Measurements from ENCODE around the gene ACTL6A. TPM values are rescaled to one million over a fixed set of nuclear protein-coding genes. Genes with fewer than 3 reads are reported as not detected.

Gene ACTL6A
- total RNA-seq, 6 experiments from 2014 or later: 39.6 to 64.6 (median 59.4) TPM

GRCh38 chr3:179615458-179616173 lies 52.9 kb downstream of the ACTL6A start:
- Mint-ChIP-seq H3K27me3 (ENCODE audit: insufficient read depth) (no peaks in the 10 kb centered on the region), H3K27ac (no peak overlapping the region), H3K4me3 (no peak overlapping the region), H3K4me1 (ENCODE audit: low read depth) (peaks cover 28% of the 10 kb centered on the region), H3K9me3 (no peaks in the 10 kb centered on the region), H3K36me3 (ENCODE audit: low read depth) (peaks cover 31% of the 10 kb centered on the region)
- no peak for DNase-seq
- no peak for TF ChIP-seq CTCF (IDR thresholded peaks at IDR 0.05)

- H3K27ac Mint-ChIP-seq: no peak overlapping the region
These were observed 59.3 kb downstream of the ACTL6A start for GRCh38 chr3:179622023-179622422.

GRCh38 chr3:179624451-179624850 lies 61.7 kb downstream of the ACTL6A start:
- Mint-ChIP-seq H3K4me1 (ENCODE audit: low read depth) (peaks cover 14% of the 10 kb centered on the region), H3K9me3 (no peaks in the 10 kb centered on the region), H3K27ac (peak overlapping the region; percentile 36; the same call in 1 of the 2 replicates), H3K36me3 (ENCODE audit: low read depth) (peaks cover 38% of the 10 kb centered on the region), H3K4me3 (no peak overlapping the region), H3K27me3 (ENCODE audit: insufficient read depth) (no peaks in the 10 kb centered on the region)
- peak; percentile 53 for DNase-seq
- no peak for TF ChIP-seq CTCF (IDR thresholded peaks at IDR 0.05)

More at GRCh38 chr3:179622023-179622422, 59.3 kb downstream of the ACTL6A start:
- Mint-ChIP-seq H3K4me1 (ENCODE audit: low read depth) (peaks cover 14% of the 10 kb centered on the region), H3K4me3 (no peak overlapping the region), H3K27me3 (ENCODE audit: insufficient read depth) (no peaks in the 10 kb centered on the region), H3K36me3 (ENCODE audit: low read depth) (peaks cover 52% of the 10 kb centered on the region), H3K9me3 (no peaks in the 10 kb centered on the region)
- no peak for DNase-seq
- TF ChIP-seq CTCF (IDR thresholded peaks at IDR 0.05): no peak

- no peak for DNase-seq
- H3K27me3 Mint-ChIP-seq (ENCODE audit: insufficient read depth): no peaks in the 10 kb centered on the region
- no peak for TF ChIP-seq CTCF (IDR thresholded peaks at IDR 0.05)
- no peak overlapping the region for H3K4me3 Mint-ChIP-seq
- H3K4me1 Mint-ChIP-seq (ENCODE audit: low read depth): no peaks in the 10 kb centered on the region
- peaks cover under 1% of the 10 kb centered on the region; the same call in 1 of the 2 replicates for H3K36me3 Mint-ChIP-seq (ENCODE audit: low read depth)
- no peaks in the 10 kb centered on the region for H3K9me3 Mint-ChIP-seq
- no peak overlapping the region for H3K27ac Mint-ChIP-seq
These were observed 68.2 kb downstream of the ACTL6A start for GRCh38 chr3:179630753-179631451.

Other genes starting within 250 kb of the ACTL6A start
- 10 to 100 TPM; 24.9 to 32.8 (median 29.0) TPM for gene ZNF639, start 239.9 kb upstream of the ACTL6A start, total RNA-seq (2021; fragmentation: NEBNext Ultra II Directional; extraction: Animal tissue kit (Norgen Biotek cat#: 25700))
- gene MFN1, start 215.2 kb upstream of the ACTL6A start, total RNA-seq (2021; fragmentation: NEBNext Ultra II Directional; extraction: Animal tissue kit (Norgen Biotek cat#: 25700)): 10 to 100 TPM; 49.6 to 62.0 (median 56.3) TPM
- gene GNB4, start 111.5 kb upstream of the ACTL6A start, total RNA-seq (2021; fragmentation: NEBNext Ultra II Directional; extraction: Animal tissue kit (Norgen Biotek cat#: 25700)): 10 to 100 TPM; 40.8 to 51.0 (median 46.3) TPM
- 10 to 100 TPM; 49.4 to 59.7 (median 56.0) TPM for gene MRPL47, start 41.7 kb downstream of the ACTL6A start, total RNA-seq (2021; fragmentation: NEBNext Ultra II Directional; extraction: Animal tissue kit (Norgen Biotek cat#: 25700))
- gene NDUFB5, start 41.9 kb downstream of the ACTL6A start, total RNA-seq (2021; fragmentation: NEBNext Ultra II Directional; extraction: Animal tissue kit (Norgen Biotek cat#: 25700)): 100 to 1,000 TPM in 4 of 6 experiments, 10 to 100 TPM in 2; 91.3 to 114 (median 102) TPM
- gene USP13, start 90.1 kb downstream of the ACTL6A start, total RNA-seq (2021; fragmentation: NEBNext Ultra II Directional; extraction: Animal tissue kit (Norgen Biotek cat#: 25700)): 10 to 100 TPM; 17.1 to 25.0 (median 21.5) TPM